A549 (cell line): ENCODE data around the gene MAGI2. TPM values are rescaled to one million over a fixed set of nuclear protein-coding genes. Genes with fewer than 3 reads are reported as not detected.

Experiments used
- ATAC-seq, 2 experiments: fragments of 200-7000 bp in 1 of 2; fragments of >200 bp in 1 of 2; cut with Nextera tagmentation in 1 of 2; cut with Tn5 transposase in 1 of 2; 3 replicates each; pipeline versions ENCODE4 v1.8.0 to v1.9.1; 2018 to 2020; ENCODE audit warnings: mild to moderate bottlenecking in 1 of 2, moderate library complexity in 1 of 2
- CTCF ChIA-PET: fragments of 300-600 bp; sonication (Branson Sonifier 250); formaldehyde crosslinking; extraction: SDS; loops from one replicate; lab custom pipeline; 2021; ENCODE audit warnings: antibody characterized with exemption, inconsistent platforms; lab: Yijun Ruan, JAX
- POLR2A ChIA-PET: fragments of 350-600 bp; formaldehyde crosslinking; extraction: SDS; loops from one replicate; lab custom pipeline; 2021; ENCODE audit warnings: antibody characterized with exemption, inconsistent platforms; lab: Yijun Ruan, JAX
- DNase-seq, 2 experiments: peaks; one replicate each; pipeline versions ENCODE4 v3.0.0 to v3.0.0-alpha.2; 2011 to 2016; ENCODE audit warnings: low read depth in 1 of 2, low spot score in 1 of 2
- FAIRE-seq: peaks from 2 replicates; lab custom pipeline; 2011; peaks lifted over from hg19 to GRCh38; lab: Jason Lieb, UNC
- H3K27ac ChIP-seq, 2 experiments: fragments of >200 bp; sonication (Bioruptor Twin); formaldehyde crosslinking; 3 replicates each; pipeline ENCODE4 v1.5.1; 2016 to 2017
- H3K4me1 ChIP-seq: fragments of >200 bp; sonication (Bioruptor Twin); formaldehyde crosslinking; 3 replicates; pipeline ENCODE4 v1.6.1; 2016
- H3K4me2 ChIP-seq: fragments of >200 bp; sonication (Bioruptor Twin); formaldehyde crosslinking; 3 replicates; pipeline ENCODE4 v1.6.1; 2016
- H3K4me3 ChIP-seq: fragments of >200 bp; sonication (Bioruptor Twin); formaldehyde crosslinking; 3 replicates; pipeline ENCODE4 v1.5.1; 2016
- H3K9me3 ChIP-seq: fragments of >200 bp; sonication (Bioruptor Twin); formaldehyde crosslinking; 3 replicates; pipeline ENCODE4 v1.6.1; 2016
- CBX2 ChIP-seq: fragments of 200-600 bp; sonication (generic); IDR thresholded peaks from 2 replicates; pipeline ENCODE4 v1.6.1; 2016; ENCODE audit warnings: low read depth, mild to moderate bottlenecking, borderline replicate concordance
- CBX8 ChIP-seq: fragments of 200-600 bp; sonication (generic); IDR thresholded peaks from 2 replicates; pipeline ENCODE4 v1.6.1; 2016
- CTCF ChIP-seq: fragments of >200 bp; sonication (Bioruptor Twin); formaldehyde crosslinking; IDR thresholded peaks from 3 replicates; pipeline ENCODE4 v1.5.1; 2016
- E2F6 ChIP-seq: IDR thresholded peaks from 2 replicates; pipeline ENCODE4 v1.6.1; 2012; ENCODE audit warnings: low read depth, borderline replicate concordance
- ESRRA ChIP-seq: fragments of 150-350 bp; IDR thresholded peaks from 2 replicates; pipeline ENCODE4 v1.6.1; 2014; ENCODE audit warnings: mild to moderate bottlenecking, low read length, borderline replicate concordance
- HEYL ChIP-seq: fragments of 250-450 bp; sonication (Bioruptor Pico); IDR thresholded peaks from 2 replicates; pipeline ENCODE4 v1.8.0; 2021; ENCODE audit warnings: mild to moderate bottlenecking, moderate library complexity
- HOXA7 ChIP-seq: fragments of 250-450 bp; sonication (Bioruptor Pico); IDR thresholded peaks from 2 replicates; pipeline ENCODE4 v1.5.0; 2020; ENCODE audit warnings: mild to moderate bottlenecking, moderate library complexity
- HOXB13 ChIP-seq: fragments of 250-450 bp; sonication (Bioruptor Pico); IDR thresholded peaks from 2 replicates; pipeline ENCODE4 v1.5.0; 2020; ENCODE audit warnings: low read depth, mild to moderate bottlenecking, moderate library complexity
- JUNB ChIP-seq: fragments of >200 bp; sonication (Bioruptor Twin); formaldehyde crosslinking; IDR thresholded peaks from 2 replicates; pipeline ENCODE4 v1.6.1; 2016
- MAFK ChIP-seq: fragments of 450-650 bp; IDR thresholded peaks from 2 replicates; pipeline ENCODE4 v1.6.1; 2014; ENCODE audit not compliant: partially characterized antibody
- MAZ ChIP-seq: fragments of 150-350 bp; IDR thresholded peaks from 2 replicates; pipeline ENCODE4 v1.6.1; 2014; ENCODE audit warnings: antibody characterized with exemption, low read depth, low read length, borderline replicate concordance
- NR3C1 ChIP-seq: fragments of >200 bp; sonication (Bioruptor Twin); formaldehyde crosslinking; IDR thresholded peaks from 3 replicates; pipeline ENCODE4 v1.6.1; 2017
- POLR2A ChIP-seq: IDR thresholded peaks from 2 replicates; pipeline ENCODE4 v1.6.1; 2012; ENCODE audit warnings: mild to moderate bottlenecking, low read length
- RAD21 ChIP-seq, 2 experiments: fragments of >200 bp in 1 of 2; sonication (Bioruptor Twin) in 1 of 2; formaldehyde crosslinking in 1 of 2; IDR thresholded peaks in 1 of 2; conservative IDR thresholded peaks in 1 of 2; 2 replicates in 1 of 2; 3 replicates in 1 of 2; pipeline ENCODE4 v1.6.1; 2012 to 2018; ENCODE audit warnings: inconsistent platforms in 1 of 2
- RCOR1 ChIP-seq: fragments of 150-350 bp; IDR thresholded peaks from 2 replicates; pipeline ENCODE4 v1.6.1; 2014; ENCODE audit warnings: antibody characterized with exemption, low read length, low read depth
- RFX5 ChIP-seq: fragments of 450-650 bp; IDR thresholded peaks from 2 replicates; pipeline ENCODE4 v1.7.1; 2014; ENCODE audit warnings: antibody characterized with exemption, mild to moderate bottlenecking, moderate library complexity
- TP53 ChIP-seq: fragments of 250-450 bp; sonication (Bioruptor Pico); IDR thresholded peaks from 2 replicates; pipeline ENCODE4 v1.5.0; 2021; ENCODE audit warnings: mild to moderate bottlenecking, moderate library complexity
- ZFP36 ChIP-seq: fragments of 450-650 bp; IDR thresholded peaks from 2 replicates; pipeline ENCODE4 v1.6.1; 2014; ENCODE audit warnings: borderline replicate concordance; ENCODE audit not compliant: partially characterized antibody
- WGBS: methylation state at CpG from one replicate; pipeline ENCODE4 v1.1.6; 2017; ENCODE audit errors: missing lambda C conversion rate; 5-methylcytosine and 5-hydroxymethylcytosine counted together
- polyA plus RNA-seq, 4 experiments: library from polyadenylated mRNA; depleted of rRNA in 3 of 4; stranded (reverse); fragments of >200 nt; fragmentation: RNase III in 1 of 4; extraction: RNeasy Plus Mini Kit Qiagen cat#74134 plus additional on column Dnase treatment in 1 of 4; gene quantifications; 2 replicates in 3 of 4; 3 replicates in 1 of 4; pipeline ENCODE4 v1.2.3, GENCODE V29; 2011 to 2017
- TF ChIP-seq, protein P1 (sequence below): fragments of >200 bp; sonication (Bioruptor Twin); formaldehyde crosslinking; IDR thresholded peaks from 2 replicates; pipeline ENCODE4 v1.6.1; 2016
- TF ChIP-seq, protein P2 (sequence below): fragments of 250-450 bp; sonication (Bioruptor Pico); IDR thresholded peaks from 2 replicates; pipeline ENCODE4 v1.5.0; 2020; ENCODE audit warnings: low read depth, mild to moderate bottlenecking, moderate library complexity

Gene MAGI2
- polyA plus RNA-seq, 2 of the 4 experiments (the other 2 are of a cell fraction), result 0.48 to 0.81 TPM

DNA sequence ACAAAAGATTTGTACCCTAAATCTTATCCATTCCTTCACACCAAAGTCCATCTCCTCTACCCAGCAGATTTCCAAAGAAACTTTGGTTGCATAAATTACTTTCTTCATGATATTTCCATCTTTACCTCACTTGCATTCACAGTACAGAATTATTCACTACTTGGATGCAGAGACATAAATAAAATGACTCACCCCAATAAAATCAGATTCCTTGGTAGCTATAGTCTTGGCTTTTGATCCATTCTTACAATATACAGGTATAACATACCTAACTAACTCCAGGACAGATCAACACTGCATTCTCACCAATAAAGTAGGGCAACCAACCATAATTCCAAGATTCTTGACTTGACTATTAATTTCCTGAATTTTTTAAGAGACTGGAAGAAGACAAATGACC is 815.1 kb downstream of the MAGI2 start:
- POLR2A ChIA-PET, result no interaction called here
- CTCF ChIA-PET, result no interaction called here
- no peak for FAIRE-seq
- Histone ChIP-seq H3K4me3 (no peak overlapping the region), H3K27ac (no peak overlapping the region), H3K4me2 (no peak overlapping the region), H3K4me1 (no peaks in the 10 kb centered on the region), H3K9me3 (no peaks in the 10 kb centered on the region)
- DNase-seq, result no peak
- ATAC-seq, result no peak
- TF ChIP-seq CBX2, result no peak
- TF ChIP-seq JUNB, result no peak
- TF ChIP-seq, protein P1, sequence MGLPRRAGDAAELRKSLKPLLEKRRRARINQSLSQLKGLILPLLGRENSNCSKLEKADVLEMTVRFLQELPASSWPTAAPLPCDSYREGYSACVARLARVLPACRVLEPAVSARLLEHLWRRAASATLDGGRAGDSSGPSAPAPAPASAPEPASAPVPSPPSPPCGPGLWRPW, result no peak
- TF ChIP-seq HEYL, result no peak
- no peak for TF ChIP-seq ESRRA
- no peak for TF ChIP-seq E2F6
- no peak for TF ChIP-seq CBX8
- TF ChIP-seq, protein P2, sequence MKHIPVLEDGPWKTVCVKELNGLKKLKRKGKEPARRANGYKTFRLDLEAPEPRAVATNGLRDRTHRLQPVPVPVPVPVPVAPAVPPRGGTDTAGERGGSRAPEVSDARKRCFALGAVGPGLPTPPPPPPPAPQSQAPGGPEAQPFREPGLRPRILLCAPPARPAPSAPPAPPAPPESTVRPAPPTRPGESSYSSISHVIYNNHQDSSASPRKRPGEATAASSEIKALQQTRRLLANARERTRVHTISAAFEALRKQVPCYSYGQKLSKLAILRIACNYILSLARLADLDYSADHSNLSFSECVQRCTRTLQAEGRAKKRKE (CRISPR knock-in tag), result no peak
- TF ChIP-seq, all 56 proteins: peak for 0

DNA sequence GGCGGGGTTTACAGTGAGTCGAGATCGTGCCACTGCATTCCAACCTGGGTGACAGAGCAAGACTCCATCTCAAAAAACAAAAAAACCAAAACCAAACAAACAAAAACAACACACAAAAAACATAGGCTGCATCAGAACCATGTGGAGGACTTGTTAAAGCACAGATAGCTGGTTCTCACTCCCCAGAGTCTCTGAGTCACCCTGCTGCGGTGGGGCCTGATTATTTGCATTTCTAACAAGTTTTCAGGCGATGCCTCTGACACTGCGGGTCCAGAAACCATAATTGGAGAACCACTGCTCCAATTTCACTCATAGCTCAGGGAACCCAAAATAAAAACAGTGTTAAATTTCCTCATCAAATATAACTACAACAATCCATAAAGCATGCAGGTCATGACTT is 816.7 kb downstream of the MAGI2 start:
- no peak overlapping the region for H3K4me2 ChIP-seq
- H3K27ac ChIP-seq, result no peak overlapping the region
- FAIRE-seq (no peak), ATAC-seq (no peak), DNase-seq (no peak)
- H3K4me3 ChIP-seq, result no peak overlapping the region
- H3K4me1 ChIP-seq, result no peaks in the 10 kb centered on the region
- no peaks in the 10 kb centered on the region for H3K9me3 ChIP-seq
- CTCF ChIA-PET, result no interaction called here
- TF ChIP-seq ZFP36 (no peak), CTCF (no peak), HOXB13 (CRISPR knock-in tag) (no peak), RAD21 (conservative IDR thresholded peaks at IDR 0.05 in 1 of 2, IDR thresholded peaks at IDR 0.05 in 1 of 2) (no peak), HOXA7 (CRISPR knock-in tag) (no peak), MAFK (no peak), RFX5 (no peak), RCOR1 (no peak), MAZ (no peak), NR3C1 (no peak), POLR2A (no peak)
- 36% methylated on average over 6 of the region's 6 CpGs for WGBS
- POLR2A ChIA-PET, result no interaction called here

DNA sequence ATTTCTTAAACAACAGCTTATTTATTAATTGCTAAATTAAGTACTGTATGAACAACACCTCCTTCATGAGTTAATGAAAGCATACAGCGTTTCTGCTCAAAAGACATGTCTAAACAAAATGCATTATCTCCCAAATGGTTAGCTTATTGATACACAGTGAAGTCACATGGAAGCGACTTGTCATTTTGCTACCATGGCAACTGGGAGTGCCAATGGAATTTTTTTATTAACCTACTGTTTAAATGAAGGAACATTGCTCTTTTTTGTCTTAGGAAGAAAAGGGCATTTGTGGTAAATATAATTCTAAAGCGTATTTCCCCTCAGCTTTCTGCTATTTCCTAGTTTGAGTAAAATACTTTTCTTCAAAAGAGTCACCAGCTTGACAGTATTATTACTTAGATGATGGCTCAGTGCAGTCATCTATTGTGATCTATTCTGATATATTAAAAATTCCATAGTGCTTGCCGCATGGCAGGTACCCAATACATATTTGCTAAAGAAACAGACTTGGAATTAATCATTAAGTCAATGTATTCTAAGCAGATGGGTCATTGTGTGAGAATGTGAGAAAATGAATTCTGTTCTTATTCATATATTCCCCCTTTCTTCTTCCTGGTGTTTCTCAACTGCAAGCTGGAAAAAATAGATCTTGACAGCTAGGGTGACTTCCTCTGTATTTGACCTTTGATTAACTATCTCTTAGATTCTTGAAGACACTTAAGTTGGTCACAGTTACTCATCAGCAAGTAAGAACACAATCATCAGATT is 818.3 kb downstream of the MAGI2 start:
- DNase-seq (no peak), FAIRE-seq (no peak), ATAC-seq (no peak)
- Histone ChIP-seq H3K27ac (no peak overlapping the region), H3K4me3 (no peak overlapping the region), H3K4me2 (no peak overlapping the region), H3K4me1 (no peaks in the 10 kb centered on the region), H3K9me3 (no peaks in the 10 kb centered on the region)
- ChIA-PET POLR2A (no interaction called here), CTCF (no interaction called here)
- no peak for TF ChIP-seq TP53 (CRISPR knock-in tag)
- WGBS, result 14% methylated on average over 4 of the region's 4 CpGs
